Measurements from ENCODE around the gene ITGB1BP1.

GRCh38 chr2:9451231-9451630 is 27.9 kb upstream of the ITGB1BP1 start:
- TF ChIP-seq CTCF (conservative IDR thresholded peaks at IDR 0.05) (no peak), EZH2 (IDR thresholded peaks at IDR 0.05; ENCODE audit: low read depth) (no peak)

All from PC-9 (cell line).